CD4-positive, CD25-positive, alpha-beta regulatory T cell (primary cell): Measurements from ENCODE around the gene GUCY1A1. TPM values are rescaled to one million over a fixed set of nuclear protein-coding genes. Genes with fewer than 3 reads are reported as not detected.

Experiments
- ATAC-seq, 2 donors: fragments of 150-1000 bp; cut with Tn5 transposase; one replicate each; pipeline ENCODE4 v1.10.0; 2021; ENCODE audit warnings: low read depth in 2 of 2, moderate number of reproducible peaks in 2 of 2, moderate library complexity in 1 of 2
- DNase-seq, 3 donors: peaks; one replicate each; pipeline versions ENCODE4 v3.0.0 to v3.0.0-alpha.2; 2012 to 2022; ENCODE audit warnings: mixed read lengths in 1 of 3
- H3K27ac ChIP-seq: one replicate; pipeline ENCODE4 v1.7.0; 2013; ENCODE audit warnings: mild to moderate bottlenecking, low read length; ENCODE audit not compliant: insufficient read depth, poor library complexity, severe bottlenecking
- H3K27me3 ChIP-seq: one replicate; pipeline ENCODE4 v1.7.0; 2013; ENCODE audit warnings: low read length; ENCODE audit not compliant: control insufficient read depth, insufficient read depth
- H3K36me3 ChIP-seq: one replicate; pipeline ENCODE4 v1.7.0; 2013; ENCODE audit warnings: mild to moderate bottlenecking, low read length, moderate library complexity; ENCODE audit not compliant: control insufficient read depth, insufficient read depth
- H3K4me1 ChIP-seq: 2 replicates; pipeline ENCODE4 v1.7.0; 2013; ENCODE audit warnings: mild to moderate bottlenecking, low read length; ENCODE audit not compliant: insufficient read depth, control insufficient read depth, poor library complexity, severe bottlenecking
- H3K4me3 ChIP-seq: one replicate; pipeline ENCODE4 v1.7.0; 2013; ENCODE audit warnings: low read depth, mild to moderate bottlenecking, low read length, moderate library complexity
- H3K9me3 ChIP-seq, 2 experiments: 1 replicate in 1 of 2; 2 replicates in 1 of 2; pipeline ENCODE4 v1.7.0; 2013; ENCODE audit warnings: low read length in 2 of 2, mild to moderate bottlenecking in 1 of 2, moderate library complexity in 1 of 2; ENCODE audit not compliant: control insufficient read depth in 2 of 2
- H3K27ac Mint-ChIP-seq, 3 donors: one replicate each; pipeline ENCODE4 v1.8.0; 2020 to 2022; ENCODE audit warnings: mild to moderate bottlenecking in 3 of 3, mixed read lengths in 3 of 3, moderate library complexity in 2 of 3
- H3K27me3 Mint-ChIP-seq: one replicate; pipeline ENCODE4 v1.8.0; 2022; ENCODE audit warnings: mild to moderate bottlenecking, mixed read lengths
- H3K36me3 Mint-ChIP-seq: one replicate; pipeline ENCODE4 v1.8.0; 2020; ENCODE audit warnings: mixed read lengths
- H3K4me1 Mint-ChIP-seq, 4 donors: one replicate each; pipeline ENCODE4 v1.8.0; 2020 to 2022; ENCODE audit warnings: mixed read lengths in 4 of 4, mild to moderate bottlenecking in 1 of 4
- H3K4me3 Mint-ChIP-seq, 4 donors: one replicate each; pipeline ENCODE4 v1.8.0; 2020 to 2022; ENCODE audit warnings: mild to moderate bottlenecking in 4 of 4, mixed read lengths in 4 of 4, moderate library complexity in 3 of 4
- H3K9me3 Mint-ChIP-seq, 7 donors: one replicate each; pipeline ENCODE4 v1.8.0; 2020 to 2022; ENCODE audit warnings: mixed read lengths in 7 of 7, mild to moderate bottlenecking in 3 of 7, moderate library complexity in 2 of 7
- polyA plus RNA-seq, 4 donors: library from polyadenylated mRNA; unstranded; fragments of 300-500 nt; fragmentation: Illumina TruSeq; gene quantifications; one replicate each; pipeline ENCODE4 v1.2.3, GENCODE V29; 2021
- total RNA-seq: library from RNA; stranded (reverse); gene quantifications from one replicate; pipeline ENCODE4 v1.2.3, GENCODE V29; 2022

Gene GUCY1A1
- total and polyA plus RNA-seq, 5 donors from 2014 or later = 1.9 TPM; not detected in 4

DNA sequence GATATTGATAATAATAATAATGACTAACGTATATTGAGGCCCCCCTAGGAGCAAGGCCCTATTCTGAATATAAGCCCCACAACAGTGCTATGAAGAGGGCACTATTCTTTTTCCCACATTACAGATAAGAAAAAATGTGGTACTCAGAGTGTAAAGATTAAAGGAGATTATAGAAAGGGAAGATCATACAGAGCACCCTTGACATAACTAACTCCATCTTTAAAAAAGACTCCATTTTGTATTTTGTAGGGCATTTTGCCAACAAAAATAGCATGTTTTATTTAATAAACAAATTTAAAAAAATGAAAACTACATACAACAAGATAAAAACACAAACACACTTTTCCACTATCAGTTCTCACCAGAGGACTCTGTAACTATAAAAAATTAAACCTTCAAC, 42.1 kb downstream of the GUCY1A1 start:
- Mint-ChIP-seq H3K4me3 (no peak overlapping the region), H3K9me3 (peaks cover 0 to 4% (median 0%) of the 10 kb centered on the region in 7 donors), H3K4me1 (no peaks in the 10 kb centered on the region), H3K27me3 (no peaks in the 10 kb centered on the region), H3K36me3 (no peaks in the 10 kb centered on the region), H3K27ac (no peak overlapping the region)
- Histone ChIP-seq H3K4me1 (no peaks in the 10 kb centered on the region), H3K4me3 (no peak overlapping the region), H3K9me3 (no peaks in the 10 kb centered on the region), H3K27me3 (no peaks in the 10 kb centered on the region), H3K27ac (no peak overlapping the region), H3K36me3 (no peaks in the 10 kb centered on the region)
- ATAC-seq (no peak), DNase-seq (no peak)

DNA sequence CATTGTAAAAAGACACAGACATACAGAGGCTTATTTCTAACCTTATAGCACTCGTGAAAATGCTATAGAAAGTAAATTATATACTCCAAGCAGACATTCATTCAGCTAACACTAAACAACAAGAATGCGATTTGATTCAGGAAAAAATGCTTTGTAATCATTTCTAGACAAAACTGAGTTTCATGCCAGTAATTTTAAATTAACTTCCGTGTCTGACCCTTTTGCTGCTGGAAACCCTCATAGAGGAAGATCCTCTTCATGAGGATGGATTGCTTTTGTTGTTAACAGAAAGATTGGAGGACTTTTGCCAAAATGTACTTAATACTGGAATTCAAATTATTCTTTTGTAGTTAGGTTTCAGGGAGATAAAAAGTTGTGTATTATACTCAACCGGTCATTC, 43.3 kb downstream of the GUCY1A1 start:
- Mint-ChIP-seq H3K27me3 (no peaks in the 10 kb centered on the region), H3K27ac (no peak overlapping the region)

DNA sequence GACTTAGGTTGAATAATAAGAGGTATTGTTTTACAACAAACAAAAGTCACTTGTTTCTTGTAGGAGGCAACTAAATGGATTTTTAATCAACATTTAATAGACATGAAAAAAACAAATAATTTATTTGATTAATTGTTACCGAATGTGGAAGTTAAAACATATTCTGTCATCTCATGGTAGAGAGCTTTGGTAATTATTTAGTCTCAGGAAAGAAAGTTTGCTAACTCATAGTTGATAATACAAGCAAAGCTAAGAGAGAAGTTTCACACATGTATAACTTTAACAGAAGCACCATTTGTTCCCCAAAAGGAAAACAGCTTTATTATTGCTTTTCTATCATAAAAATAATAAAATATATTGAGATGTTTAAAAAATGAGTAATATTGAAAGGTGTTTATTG, 44.9 kb downstream of the GUCY1A1 start:
- Mint-ChIP-seq H3K27ac (no peak overlapping the region), H3K4me3 (no peak overlapping the region), H3K9me3 (peaks cover 0 to 6% (median 0%) of the 10 kb centered on the region in 7 donors), H3K27me3 (no peaks in the 10 kb centered on the region), H3K4me1 (no peaks in the 10 kb centered on the region), H3K36me3 (no peaks in the 10 kb centered on the region)
- H3K27me3 ChIP-seq = no peaks in the 10 kb centered on the region
- H3K4me1 ChIP-seq = no peaks in the 10 kb centered on the region
- H3K36me3 ChIP-seq = no peaks in the 10 kb centered on the region
- no peak for DNase-seq
- no peak for ATAC-seq
- H3K9me3 ChIP-seq = no peaks in the 10 kb centered on the region
- no peak overlapping the region for H3K27ac ChIP-seq
- no peak overlapping the region for H3K4me3 ChIP-seq

More for the DNA sequence above, 43.3 kb downstream of the GUCY1A1 start:
- Mint-ChIP-seq H3K4me3 (no peak overlapping the region), H3K36me3 (no peaks in the 10 kb centered on the region), H3K4me1 (no peaks in the 10 kb centered on the region), H3K9me3 (peaks cover 0 to 4% (median 0%) of the 10 kb centered on the region in 7 donors)
- no peaks in the 10 kb centered on the region for H3K27me3 ChIP-seq
- DNase-seq (no peak), ATAC-seq (no peak)
- H3K4me1 ChIP-seq = no peaks in the 10 kb centered on the region
- no peak overlapping the region for H3K4me3 ChIP-seq
- H3K9me3 ChIP-seq = no peaks in the 10 kb centered on the region
- H3K36me3 ChIP-seq = no peaks in the 10 kb centered on the region
- H3K27ac ChIP-seq = no peak overlapping the region

DNA sequence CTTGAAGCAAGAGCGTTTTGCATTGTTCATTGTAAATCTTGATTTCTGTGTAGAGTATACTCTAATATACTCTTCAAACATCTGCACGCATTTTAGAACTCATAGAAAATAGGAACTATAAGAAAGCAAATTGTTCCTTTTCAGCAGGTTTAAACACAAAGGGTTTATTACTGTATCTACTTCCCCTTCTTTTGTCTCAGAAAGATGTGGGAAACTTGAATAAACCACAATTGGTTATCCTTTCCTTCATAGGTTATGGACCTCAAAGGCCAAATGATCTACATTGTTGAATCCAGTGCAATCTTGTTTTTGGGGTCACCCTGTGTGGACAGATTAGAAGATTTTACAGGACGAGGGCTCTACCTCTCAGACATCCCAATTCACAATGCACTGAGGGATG, 46.2 kb downstream of the GUCY1A1 start:
- no peaks in the 10 kb centered on the region for H3K36me3 ChIP-seq
- Mint-ChIP-seq H3K27ac (no peak overlapping the region), H3K9me3 (peaks cover 0 to 6% (median 0%) of the 10 kb centered on the region in 7 donors), H3K27me3 (no peaks in the 10 kb centered on the region), H3K4me3 (no peak overlapping the region), H3K36me3 (no peaks in the 10 kb centered on the region), H3K4me1 (no peaks in the 10 kb centered on the region)
- no peaks in the 10 kb centered on the region for H3K4me1 ChIP-seq
- no peak overlapping the region for H3K27ac ChIP-seq
- H3K9me3 ChIP-seq = no peaks in the 10 kb centered on the region
- H3K27me3 ChIP-seq = no peaks in the 10 kb centered on the region
- DNase-seq (no peak), ATAC-seq (no peak)
- H3K4me3 ChIP-seq = no peak overlapping the region

DNA sequence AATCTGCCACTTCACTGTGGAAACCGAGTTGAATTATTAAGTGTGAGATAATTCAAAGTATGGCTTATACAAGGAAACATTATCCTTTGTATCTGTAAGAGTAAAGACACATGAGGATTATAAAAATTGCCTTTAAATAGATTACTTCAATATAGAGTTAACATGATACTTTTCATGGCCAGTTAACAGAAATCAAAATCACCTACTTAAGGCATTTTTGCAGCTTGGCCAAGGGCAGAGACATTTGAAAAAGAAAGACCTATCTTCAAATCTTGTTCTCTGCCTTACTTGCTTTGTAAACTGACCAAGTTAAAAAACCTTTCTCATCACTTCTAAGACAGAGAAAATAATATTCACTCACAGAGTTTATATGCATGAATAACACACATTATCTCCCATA, 47.3 kb downstream of the GUCY1A1 start:
- Mint-ChIP-seq H3K9me3 (peaks cover 0 to 6% (median 0%) of the 10 kb centered on the region in 7 donors), H3K27ac (no peak overlapping the region), H3K27me3 (no peaks in the 10 kb centered on the region), H3K4me3 (no peak overlapping the region), H3K4me1 (no peaks in the 10 kb centered on the region), H3K36me3 (no peaks in the 10 kb centered on the region)
- Histone ChIP-seq H3K36me3 (no peaks in the 10 kb centered on the region), H3K27me3 (no peaks in the 10 kb centered on the region), H3K27ac (no peak overlapping the region), H3K9me3 (no peaks in the 10 kb centered on the region), H3K4me1 (no peaks in the 10 kb centered on the region), H3K4me3 (no peak overlapping the region)
- ATAC-seq = no peak
- no peak for DNase-seq

DNA sequence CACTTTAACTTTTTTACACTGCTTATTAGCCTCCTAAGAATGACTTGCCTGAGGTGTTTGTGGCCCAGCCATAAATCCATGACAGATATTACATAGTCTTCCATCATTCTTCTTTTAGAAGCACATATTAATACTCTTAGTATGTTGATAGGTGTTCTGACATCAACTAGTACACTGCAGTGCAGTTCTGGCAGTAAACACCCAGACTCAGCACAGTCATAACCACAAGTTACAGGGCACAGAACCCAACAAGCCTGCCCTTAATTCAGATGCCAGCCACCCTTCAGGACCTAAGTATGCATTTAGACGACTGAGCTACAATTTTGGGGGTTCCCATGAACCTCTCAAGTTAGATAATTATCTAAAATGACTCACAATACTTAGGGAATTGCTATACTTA, 55.7 kb downstream of the GUCY1A1 start:
- Histone ChIP-seq H3K9me3 (no peaks in the 10 kb centered on the region), H3K27me3 (no peaks in the 10 kb centered on the region), H3K4me1 (no peaks in the 10 kb centered on the region), H3K36me3 (no peaks in the 10 kb centered on the region), H3K27ac (no peak overlapping the region), H3K4me3 (no peak overlapping the region)
- Mint-ChIP-seq H3K4me3 (no peak overlapping the region), H3K4me1 (no peaks in the 10 kb centered on the region), H3K9me3 (peaks cover 0 to 3% (median 0%) of the 10 kb centered on the region in 7 donors), H3K27me3 (no peaks in the 10 kb centered on the region), H3K36me3 (no peaks in the 10 kb centered on the region), H3K27ac (no peak overlapping the region)
- ATAC-seq = no peak
- DNase-seq = no peak

DNA sequence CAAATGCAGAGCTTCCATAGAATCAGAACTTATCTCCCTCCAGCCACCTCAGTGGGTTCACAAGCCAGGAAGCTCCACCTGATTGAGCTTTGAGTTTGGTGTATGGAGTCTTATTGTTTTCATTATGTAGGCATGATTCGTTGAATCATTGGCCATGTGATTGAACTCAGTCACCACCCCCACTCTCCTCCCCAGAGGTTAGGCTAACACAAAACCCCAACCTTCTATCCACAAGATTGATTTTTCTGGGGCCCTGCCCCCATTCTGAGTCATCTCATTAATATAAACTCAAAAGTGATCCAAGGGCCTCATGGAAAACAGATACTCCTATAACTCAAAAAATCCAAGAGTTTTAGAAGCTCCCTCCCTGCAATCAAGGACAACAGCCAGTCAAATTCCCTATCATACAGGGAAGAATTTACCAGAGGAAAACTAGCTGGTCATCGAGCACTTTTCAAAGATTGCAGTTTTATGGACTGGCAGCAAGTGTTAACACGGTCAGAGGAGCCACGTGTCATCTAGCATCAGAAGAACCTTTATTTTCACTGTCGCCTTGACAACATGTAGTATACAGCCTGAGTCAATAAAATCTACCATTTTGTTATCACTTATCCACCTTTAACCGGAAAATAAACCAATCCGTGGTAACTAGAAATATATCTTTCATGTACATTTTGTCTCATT, 56.3 kb downstream of the GUCY1A1 start:
- H3K27ac Mint-ChIP-seq = no peak overlapping the region
- no peak overlapping the region for H3K27ac ChIP-seq
- ATAC-seq = no peak
- no peaks in the 10 kb centered on the region for H3K36me3 ChIP-seq
- H3K36me3 Mint-ChIP-seq = no peaks in the 10 kb centered on the region
- H3K4me1 ChIP-seq = no peaks in the 10 kb centered on the region
- H3K4me1 Mint-ChIP-seq = no peaks in the 10 kb centered on the region
- no peaks in the 10 kb centered on the region for H3K27me3 ChIP-seq
- peaks cover 0 to 3% (median 0%) of the 10 kb centered on the region in 7 donors for H3K9me3 Mint-ChIP-seq
- DNase-seq = no peak
- no peaks in the 10 kb centered on the region for H3K9me3 ChIP-seq
- no peaks in the 10 kb centered on the region for H3K27me3 Mint-ChIP-seq
- H3K4me3 ChIP-seq = no peak overlapping the region
- no peak overlapping the region for H3K4me3 Mint-ChIP-seq

DNA sequence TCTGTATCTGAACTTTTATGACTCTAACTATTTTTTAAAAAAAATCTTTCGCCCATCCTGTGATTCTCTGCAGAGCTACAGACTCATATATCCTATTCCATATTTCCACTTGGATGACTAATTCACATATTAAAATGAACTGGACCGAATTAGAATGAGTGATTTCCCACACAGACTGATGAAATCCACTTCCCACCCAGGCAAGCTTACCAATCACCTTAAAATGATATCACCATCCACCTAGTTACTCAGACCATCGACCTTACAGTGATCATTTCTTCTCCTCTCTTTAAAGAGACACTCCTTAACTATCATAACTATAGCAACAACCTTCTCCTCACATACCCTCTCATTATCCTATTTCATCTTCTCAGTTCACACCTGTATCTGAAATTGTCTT, 58.1 kb downstream of the GUCY1A1 start:
- peaks cover 0 to 3% (median 0%) of the 10 kb centered on the region in 7 donors for H3K9me3 Mint-ChIP-seq
- H3K9me3 ChIP-seq = no peaks in the 10 kb centered on the region
- ATAC-seq (no peak), DNase-seq (no peak)
- no peaks in the 10 kb centered on the region for H3K36me3 ChIP-seq
- H3K27me3 Mint-ChIP-seq = no peaks in the 10 kb centered on the region
- H3K4me1 Mint-ChIP-seq = no peaks in the 10 kb centered on the region
- no peaks in the 10 kb centered on the region for H3K4me1 ChIP-seq
- no peaks in the 10 kb centered on the region for H3K27me3 ChIP-seq
- no peak overlapping the region for H3K4me3 ChIP-seq
- no peak overlapping the region for H3K27ac ChIP-seq
- H3K4me3 Mint-ChIP-seq = no peak overlapping the region
- no peaks in the 10 kb centered on the region for H3K36me3 Mint-ChIP-seq
- H3K27ac Mint-ChIP-seq = no peak overlapping the region
